HEK293 (cell line): ENCODE data around the gene RFESD.
A peak's percentile ranks its signal among the peaks of the same experiment; 100 is the strongest.

Experiments used
- MEIS1 ChIP-seq: sonication (generic); formaldehyde crosslinking; IDR thresholded peaks from 2 replicates; pipeline ENCODE4 v1.8.1; 2022; ENCODE audit warnings: missing genetic modification reagents, mild to moderate bottlenecking, borderline replicate concordance
- SCRT1 ChIP-seq: fragments of 450-650 bp; formaldehyde crosslinking; IDR thresholded peaks from 2 replicates; pipeline ENCODE4 v1.5.1; 2016; ENCODE audit warnings: missing biosample characterization, missing genetic modification characterization, borderline replicate concordance
- ZNF175 ChIP-seq: fragments of 450-650 bp; formaldehyde crosslinking; IDR thresholded peaks from 2 replicates; pipeline ENCODE4 v1.5.1; 2016; ENCODE audit warnings: missing biosample characterization, missing genetic modification characterization
- ZNF214 ChIP-seq: fragments of 450-650 bp; formaldehyde crosslinking; IDR thresholded peaks from 2 replicates; pipeline ENCODE4 v1.5.1; 2017; ENCODE audit warnings: missing biosample characterization, mild to moderate bottlenecking, missing genetic modification characterization, borderline replicate concordance
- ZNF239 ChIP-seq: fragments of 450-650 bp; formaldehyde crosslinking; IDR thresholded peaks from 2 replicates; pipeline ENCODE4 v1.5.1; 2016; ENCODE audit warnings: missing biosample characterization, missing genetic modification characterization
- ZNF350 ChIP-seq: fragments of 450-650 bp; formaldehyde crosslinking; IDR thresholded peaks from 2 replicates; pipeline ENCODE4 v1.5.0; 2017; ENCODE audit warnings: missing biosample characterization, mild to moderate bottlenecking, missing genetic modification characterization
- ZNF530 ChIP-seq: fragments of 450-650 bp; formaldehyde crosslinking; IDR thresholded peaks from 2 replicates; pipeline ENCODE4 v1.5.1; 2016; ENCODE audit warnings: low read depth, missing biosample characterization, missing genetic modification characterization
- ZNF549 ChIP-seq: fragments of 450-650 bp; IDR thresholded peaks from 2 replicates; pipeline ENCODE4 v1.5.1; 2018; ENCODE audit warnings: missing biosample characterization, missing genetic modification characterization, mild to moderate bottlenecking, inconsistent platforms, moderate library complexity
- ZSCAN18 ChIP-seq: fragments of 450-650 bp; formaldehyde crosslinking; IDR thresholded peaks from 2 replicates; pipeline ENCODE4 v1.5.1; 2016; ENCODE audit warnings: missing biosample characterization, missing genetic modification characterization
- TF ChIP-seq, protein P1 (sequence below): fragments of 450-650 bp; formaldehyde crosslinking; IDR thresholded peaks from 2 replicates; pipeline ENCODE4 v1.5.1; 2016; ENCODE audit warnings: missing biosample characterization, missing genetic modification characterization

- TF ChIP-seq, protein P1, sequence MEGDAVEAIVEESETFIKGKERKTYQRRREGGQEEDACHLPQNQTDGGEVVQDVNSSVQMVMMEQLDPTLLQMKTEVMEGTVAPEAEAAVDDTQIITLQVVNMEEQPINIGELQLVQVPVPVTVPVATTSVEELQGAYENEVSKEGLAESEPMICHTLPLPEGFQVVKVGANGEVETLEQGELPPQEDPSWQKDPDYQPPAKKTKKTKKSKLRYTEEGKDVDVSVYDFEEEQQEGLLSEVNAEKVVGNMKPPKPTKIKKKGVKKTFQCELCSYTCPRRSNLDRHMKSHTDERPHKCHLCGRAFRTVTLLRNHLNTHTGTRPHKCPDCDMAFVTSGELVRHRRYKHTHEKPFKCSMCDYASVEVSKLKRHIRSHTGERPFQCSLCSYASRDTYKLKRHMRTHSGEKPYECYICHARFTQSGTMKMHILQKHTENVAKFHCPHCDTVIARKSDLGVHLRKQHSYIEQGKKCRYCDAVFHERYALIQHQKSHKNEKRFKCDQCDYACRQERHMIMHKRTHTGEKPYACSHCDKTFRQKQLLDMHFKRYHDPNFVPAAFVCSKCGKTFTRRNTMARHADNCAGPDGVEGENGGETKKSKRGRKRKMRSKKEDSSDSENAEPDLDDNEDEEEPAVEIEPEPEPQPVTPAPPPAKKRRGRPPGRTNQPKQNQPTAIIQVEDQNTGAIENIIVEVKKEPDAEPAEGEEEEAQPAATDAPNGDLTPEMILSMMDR (tag by site-specific recombination) = no peak
- TF ChIP-seq SCRT1 (tag by site-specific recombination) = no peak
- 0 out of 2 replicates have a peak, but pooled peaks have one; percentile 5 for TF ChIP-seq ZNF350 (tag by site-specific recombination)
- TF ChIP-seq ZNF239 = no peak
- TF ChIP-seq ZNF530 (tag by site-specific recombination) = no peak
- no peak for TF ChIP-seq ZSCAN18 (tag by site-specific recombination)
- TF ChIP-seq ZNF549 (tag by site-specific recombination) = no peak
- no peak for TF ChIP-seq ZNF175
- no peak for TF ChIP-seq MEIS1 (CRISPR knock-in tag)
- no peak for TF ChIP-seq ZNF214 (tag by site-specific recombination)
These were observed 43.1 kb downstream of the RFESD start for GRCh38 chr5:95689680-95690079.
